Inflammatory macrophage treated with lipopolysaccharide for 1 hour (primary cell): Measurements from ENCODE around the gene TNFAIP8.

ENCODE experiments used
- DNase-seq, 2 donors: peaks; one replicate each; pipeline ENCODE4 v3.0.0-alpha.2; 2020 to 2022

Gene TNFAIP8

GRCh38 chr5:119371146-119371545, 15.3 kb downstream of the TNFAIP8 start:
- no peak for DNase-seq

GRCh38 chr5:119373449-119373858, 17.6 kb downstream of the TNFAIP8 start:
- DNase-seq: no peak

- no peak for DNase-seq
These were observed 19.1 kb downstream of the TNFAIP8 start for GRCh38 chr5:119374901-119375300.

- DNase-seq: no peak
These were observed 21.2 kb downstream of the TNFAIP8 start for GRCh38 chr5:119377066-119377465.

GRCh38 chr5:119378075-119378700, 22.4 kb downstream of the TNFAIP8 start:
- DNase-seq: no peak

GRCh38 chr5:119379096-119379495, 23.3 kb downstream of the TNFAIP8 start:
- no peak for DNase-seq

GRCh38 chr5:119379942-119380547, 24.2 kb downstream of the TNFAIP8 start:
- DNase-seq: no peak

GRCh38 chr5:119382169-119382568, 26.4 kb downstream of the TNFAIP8 start:
- DNase-seq: peak; percentile 53 to 54

GRCh38 chr5:119383008-119383407, 27.2 kb downstream of the TNFAIP8 start:
- DNase-seq: no peak

GRCh38 chr5:119385136-119385535, 29.3 kb downstream of the TNFAIP8 start:
- no peak for DNase-seq

- no peak for DNase-seq
These were observed 29.8 kb downstream of the TNFAIP8 start for GRCh38 chr5:119385536-119386128.

- DNase-seq: no peak
These were observed 31.0 kb downstream of the TNFAIP8 start for GRCh38 chr5:119386596-119387344.

GRCh38 chr5:119387945-119388618, 32.3 kb downstream of the TNFAIP8 start:
- no peak for DNase-seq

- no peak for DNase-seq
These were observed 32.9 kb downstream of the TNFAIP8 start for GRCh38 chr5:119388619-119389190.

- DNase-seq: peak; percentile 54 to 66
These were observed 33.6 kb downstream of the TNFAIP8 start for GRCh38 chr5:119389288-119390030.

GRCh38 chr5:119390404-119390803, 34.6 kb downstream of the TNFAIP8 start:
- DNase-seq: no peak

- DNase-seq: no peak
These were observed 37.4 kb downstream of the TNFAIP8 start for GRCh38 chr5:119393201-119393691.

- no peak for DNase-seq
These were observed 37.9 kb downstream of the TNFAIP8 start for GRCh38 chr5:119393746-119394145.

- no peak for DNase-seq
These were observed 39.4 kb downstream of the TNFAIP8 start for GRCh38 chr5:119395080-119395836.

GRCh38 chr5:119396030-119396664, 40.3 kb downstream of the TNFAIP8 start:
- DNase-seq: no peak
